Colonic mucosa (tissue), 4 donors: ENCODE results near the gene CD200. TPM values are rescaled to one million over a fixed set of nuclear protein-coding genes. Genes with fewer than 3 reads are reported as not detected.

ENCODE experiments used
- DNase-seq: peaks from one replicate; pipeline ENCODE4 v3.0.0-alpha.2; 2020
- H3K27ac ChIP-seq: fragments of 200-600 bp; one replicate; pipeline ENCODE4 v1.8.0; 2021
- H3K27me3 ChIP-seq: fragments of 200-600 bp; one replicate; pipeline ENCODE4 v1.8.0; 2021
- H3K36me3 ChIP-seq: fragments of 200-600 bp; one replicate; pipeline ENCODE4 v1.8.0; 2021
- H3K4me1 ChIP-seq: fragments of 200-600 bp; one replicate; pipeline ENCODE4 v1.8.0; 2021; ENCODE audit warnings: mild to moderate bottlenecking
- H3K4me3 ChIP-seq: fragments of 200-600 bp; one replicate; pipeline ENCODE4 v1.8.0; 2021
- H3K9ac ChIP-seq, 2 donors: one replicate each; pipeline ENCODE4 v1.7.0; 2013; ENCODE audit warnings: control low read depth in 2 of 2, low read depth in 2 of 2, low read length in 2 of 2
- H3K9me3 ChIP-seq: fragments of 200-600 bp; one replicate; pipeline ENCODE4 v1.8.0; 2021
- intact Hi-C: fragments of 100-400 bp; cut with DNase I; formaldehyde crosslinking; loops from one replicate; pipeline ENCODE4 v1.14.1; 2022
- total RNA-seq, 2 donors: library from RNA; stranded (reverse); fragmentation: NEBNext Ultra II Directional in 1 of 2; extraction: Animal tissue kit (Norgen Biotek cat#: 25700) in 1 of 2; gene quantifications; one replicate each; pipeline ENCODE4 v1.2.1, GENCODE V29; 2021
- TF ChIP-seq, protein P1 (sequence below): fragments of 200-600 bp; IDR thresholded peaks from one replicate; pipeline ENCODE4 v1.8.0; 2022; ENCODE audit warnings: antibody characterized with exemption, mild to moderate bottlenecking
- donor health status: healthy.
- donor health status: DM: no; HTN: no; CAD: no.
- donor health status: DM: no; HTN: no; CAD: no.

The CD200 gene
- total RNA-seq, 2 donors from 2014 or later, result 7.1 to 7.6 TPM

- Histone ChIP-seq H3K27me3 (no peaks in the 10 kb centered on the region), H3K27ac (no peak overlapping the region), H3K4me3 (no peak overlapping the region), H3K4me1 (no peaks in the 10 kb centered on the region), H3K9ac (no peak overlapping the region), H3K9me3 (no peaks in the 10 kb centered on the region), H3K36me3 (no peaks in the 10 kb centered on the region)
- no peak for DNase-seq
- TF ChIP-seq, protein P1, sequence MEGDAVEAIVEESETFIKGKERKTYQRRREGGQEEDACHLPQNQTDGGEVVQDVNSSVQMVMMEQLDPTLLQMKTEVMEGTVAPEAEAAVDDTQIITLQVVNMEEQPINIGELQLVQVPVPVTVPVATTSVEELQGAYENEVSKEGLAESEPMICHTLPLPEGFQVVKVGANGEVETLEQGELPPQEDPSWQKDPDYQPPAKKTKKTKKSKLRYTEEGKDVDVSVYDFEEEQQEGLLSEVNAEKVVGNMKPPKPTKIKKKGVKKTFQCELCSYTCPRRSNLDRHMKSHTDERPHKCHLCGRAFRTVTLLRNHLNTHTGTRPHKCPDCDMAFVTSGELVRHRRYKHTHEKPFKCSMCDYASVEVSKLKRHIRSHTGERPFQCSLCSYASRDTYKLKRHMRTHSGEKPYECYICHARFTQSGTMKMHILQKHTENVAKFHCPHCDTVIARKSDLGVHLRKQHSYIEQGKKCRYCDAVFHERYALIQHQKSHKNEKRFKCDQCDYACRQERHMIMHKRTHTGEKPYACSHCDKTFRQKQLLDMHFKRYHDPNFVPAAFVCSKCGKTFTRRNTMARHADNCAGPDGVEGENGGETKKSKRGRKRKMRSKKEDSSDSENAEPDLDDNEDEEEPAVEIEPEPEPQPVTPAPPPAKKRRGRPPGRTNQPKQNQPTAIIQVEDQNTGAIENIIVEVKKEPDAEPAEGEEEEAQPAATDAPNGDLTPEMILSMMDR, result no peak
- intact Hi-C loops, result no loop called here
These were observed 16.6 kb downstream of the CD200 start for GRCh38 chr3:112349557-112349956.

- H3K9me3 ChIP-seq, result no peaks in the 10 kb centered on the region
- no peaks in the 10 kb centered on the region for H3K4me1 ChIP-seq
- H3K4me3 ChIP-seq, result no peak overlapping the region
- H3K9ac ChIP-seq, result no peak overlapping the region
- no peaks in the 10 kb centered on the region for H3K27me3 ChIP-seq
- TF ChIP-seq, protein P1, result no peak
- no peak overlapping the region for H3K27ac ChIP-seq
- intact Hi-C loops, result no loop called here
- DNase-seq, result no peak
- no peaks in the 10 kb centered on the region for H3K36me3 ChIP-seq
These were observed 17.3 kb downstream of the CD200 start for GRCh38 chr3:112350018-112350810.

DNA sequence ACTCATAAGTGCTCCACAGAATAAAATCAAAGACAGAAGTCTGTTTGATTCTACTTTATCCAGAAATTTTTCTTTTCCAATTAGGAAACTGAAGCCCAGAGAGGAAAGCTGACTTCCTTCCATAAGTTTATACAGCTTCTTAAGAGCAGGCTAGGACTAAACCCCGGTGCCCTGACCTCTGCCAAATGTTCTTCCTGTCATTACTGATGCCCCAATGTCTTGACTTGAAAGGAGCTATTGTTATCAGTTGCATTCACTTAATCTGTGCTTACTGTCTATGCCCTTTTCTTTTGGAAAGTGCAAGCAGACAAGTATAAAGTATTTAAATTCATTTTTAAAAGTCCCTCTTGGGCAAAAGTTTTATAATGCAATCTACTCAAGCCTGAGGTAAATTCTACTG is 18.1 kb downstream of the CD200 start:
- no peak overlapping the region for H3K4me3 ChIP-seq
- TF ChIP-seq, protein P1, result no peak
- H3K27me3 ChIP-seq, result no peaks in the 10 kb centered on the region
- no peak for DNase-seq
- intact Hi-C loops, result no loop called here
- no peak overlapping the region for H3K9ac ChIP-seq
- H3K4me1 ChIP-seq, result no peaks in the 10 kb centered on the region
- H3K9me3 ChIP-seq, result no peaks in the 10 kb centered on the region
- no peaks in the 10 kb centered on the region for H3K36me3 ChIP-seq
- H3K27ac ChIP-seq, result no peak overlapping the region

GRCh38 chr3:112351823-112352222 is 18.9 kb downstream of the CD200 start:
- TF ChIP-seq, protein P1, result no peak
- Histone ChIP-seq H3K4me3 (no peak overlapping the region), H3K4me1 (no peaks in the 10 kb centered on the region), H3K36me3 (no peaks in the 10 kb centered on the region), H3K9me3 (no peaks in the 10 kb centered on the region), H3K27me3 (no peaks in the 10 kb centered on the region), H3K9ac (no peak overlapping the region), H3K27ac (no peak overlapping the region)
- no peak for DNase-seq
- intact Hi-C loops, result no loop called here

DNA sequence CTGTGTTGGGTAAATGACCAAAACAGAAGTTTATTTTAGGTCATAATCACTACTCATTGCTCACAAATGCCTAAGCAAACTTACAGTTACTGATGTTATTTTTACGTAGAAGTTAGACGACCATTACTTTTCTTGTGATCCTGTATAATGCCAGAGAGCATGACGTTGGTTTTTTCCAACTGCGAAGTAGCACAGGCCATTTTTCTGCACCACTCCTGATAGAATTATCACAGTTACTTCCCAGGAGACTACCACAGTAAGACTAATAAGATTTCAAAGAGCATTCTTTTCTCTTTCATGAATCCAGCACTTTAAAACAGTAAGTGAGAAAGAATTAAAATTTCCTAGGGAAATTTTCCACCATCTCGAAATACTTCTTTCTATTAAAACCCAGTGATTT is 19.8 kb downstream of the CD200 start:
- no peak for DNase-seq
- Histone ChIP-seq H3K9me3 (no peaks in the 10 kb centered on the region), H3K4me1 (no peaks in the 10 kb centered on the region), H3K27me3 (no peaks in the 10 kb centered on the region), H3K27ac (no peak overlapping the region), H3K4me3 (no peak overlapping the region), H3K9ac (no peak overlapping the region), H3K36me3 (no peaks in the 10 kb centered on the region)
- intact Hi-C loops, result no loop called here
- TF ChIP-seq, protein P1, result no peak
